Thoracic aorta (tissue), 2 donors: ENCODE results near the gene LAD1. TPM values are rescaled to one million over a fixed set of nuclear protein-coding genes. Genes with fewer than 3 reads are reported as not detected.

Source experiments
- ATAC-seq: fragments of 150-250 bp; one replicate; pipeline ENCODE4 v1.8.0; 2017; ENCODE audit warnings: low read depth; ENCODE audit not compliant: insufficient number of reproducible peaks, low FRiP score
- DNase-seq: peaks from one replicate; pipeline ENCODE4 v3.0.0-alpha.2; 2020; ENCODE audit warnings: low spot score
- H3K27ac ChIP-seq, 2 donors: fragments of 200-600 bp; sonication (generic); 1 replicate in 1 of 2; 2 replicates in 1 of 2; pipeline ENCODE4 v1.5.1; 2016; ENCODE audit warnings: mild to moderate bottlenecking in 2 of 2, moderate library complexity in 2 of 2
- H3K27me3 ChIP-seq: fragments of 200-600 bp; sonication (generic); replicated peaks from 2 replicates; pipeline ENCODE4 v1.6.0; 2016; ENCODE audit warnings: mild to moderate bottlenecking; ENCODE audit not compliant: insufficient read depth
- H3K36me3 ChIP-seq: fragments of 200-600 bp; sonication (generic); one replicate; pipeline ENCODE4 v1.5.1; 2016
- H3K4me1 ChIP-seq, 2 donors: fragments of 200-600 bp; sonication (generic); 1 replicate in 1 of 2; 2 replicates in 1 of 2; pipeline versions ENCODE4 v1.5.1 to v1.6.0; 2016; ENCODE audit warnings: low read depth in 2 of 2, mild to moderate bottlenecking in 1 of 2; ENCODE audit not compliant: control insufficient read depth in 1 of 2
- H3K4me3 ChIP-seq: fragments of 200-600 bp; sonication (generic); 2 replicates; pipeline ENCODE4 v1.5.1; 2016; ENCODE audit warnings: mild to moderate bottlenecking
- H3K9me3 ChIP-seq: fragments of 200-600 bp; sonication (generic); 2 replicates; pipeline ENCODE4 v1.5.1; 2016
- total RNA-seq, 2 donors: library from RNA; depleted of rRNA; stranded (reverse); fragments of >200 nt; gene quantifications; one replicate each; pipeline versions ENCODE4 v1.1.0 to v1.2.3, GENCODE V29; 2016
- TF ChIP-seq, protein P1 (sequence below): fragments of 200-600 bp; sonication (generic); IDR thresholded peaks from one replicate; pipeline ENCODE4 v1.5.1; 2019; ENCODE audit warnings: antibody characterized with exemption

LAD1 gene
- total RNA-seq, 2 donors from 2014 or later = 0.41 to 11.1 TPM

DNA sequence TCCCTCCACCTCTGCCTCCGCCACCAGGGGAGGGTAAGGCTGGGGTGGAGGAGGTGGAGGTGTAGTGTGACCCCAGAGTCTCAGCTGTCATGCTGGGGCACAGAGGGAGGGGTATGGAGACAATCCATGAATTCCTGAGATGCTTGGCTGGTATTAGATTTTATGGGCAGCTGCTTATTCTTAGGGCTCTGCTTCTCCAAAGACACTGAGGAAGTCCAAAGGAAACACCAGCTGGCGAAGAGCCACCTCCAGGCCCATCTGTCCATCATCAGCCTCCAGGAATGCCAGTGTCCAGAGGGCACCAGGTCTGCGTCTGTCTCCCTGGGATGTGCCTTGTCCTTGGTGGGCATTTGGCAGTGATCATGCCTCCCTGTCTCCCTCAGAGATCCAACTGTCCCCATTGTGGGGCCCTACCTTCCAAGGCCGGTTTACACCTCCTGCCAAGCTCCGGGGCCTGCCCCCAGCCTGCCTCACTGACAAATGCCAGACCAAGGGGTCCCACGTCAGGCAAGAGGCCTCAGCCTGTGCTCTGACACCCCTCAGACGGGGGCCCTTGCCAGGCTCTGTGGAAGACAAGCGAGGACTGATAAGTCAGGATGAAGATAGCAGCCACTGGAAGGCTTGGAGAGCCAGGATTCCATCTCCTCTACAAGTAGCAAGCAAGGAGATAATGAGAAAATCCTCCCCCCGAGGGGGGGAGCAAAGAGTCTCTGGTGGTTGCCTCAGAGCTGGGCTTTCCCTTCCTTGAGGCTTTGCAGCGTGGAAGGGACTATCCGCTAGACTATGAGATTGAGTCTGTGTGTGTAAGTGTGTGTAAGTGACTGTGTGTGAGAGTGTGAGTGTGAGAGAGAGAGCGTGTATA, 20.9 kb upstream of the LAD1 start:
- H3K9me3 ChIP-seq = no peaks in the 10 kb centered on the region
- H3K36me3 ChIP-seq = no peaks in the 10 kb centered on the region
- TF ChIP-seq, protein P1, sequence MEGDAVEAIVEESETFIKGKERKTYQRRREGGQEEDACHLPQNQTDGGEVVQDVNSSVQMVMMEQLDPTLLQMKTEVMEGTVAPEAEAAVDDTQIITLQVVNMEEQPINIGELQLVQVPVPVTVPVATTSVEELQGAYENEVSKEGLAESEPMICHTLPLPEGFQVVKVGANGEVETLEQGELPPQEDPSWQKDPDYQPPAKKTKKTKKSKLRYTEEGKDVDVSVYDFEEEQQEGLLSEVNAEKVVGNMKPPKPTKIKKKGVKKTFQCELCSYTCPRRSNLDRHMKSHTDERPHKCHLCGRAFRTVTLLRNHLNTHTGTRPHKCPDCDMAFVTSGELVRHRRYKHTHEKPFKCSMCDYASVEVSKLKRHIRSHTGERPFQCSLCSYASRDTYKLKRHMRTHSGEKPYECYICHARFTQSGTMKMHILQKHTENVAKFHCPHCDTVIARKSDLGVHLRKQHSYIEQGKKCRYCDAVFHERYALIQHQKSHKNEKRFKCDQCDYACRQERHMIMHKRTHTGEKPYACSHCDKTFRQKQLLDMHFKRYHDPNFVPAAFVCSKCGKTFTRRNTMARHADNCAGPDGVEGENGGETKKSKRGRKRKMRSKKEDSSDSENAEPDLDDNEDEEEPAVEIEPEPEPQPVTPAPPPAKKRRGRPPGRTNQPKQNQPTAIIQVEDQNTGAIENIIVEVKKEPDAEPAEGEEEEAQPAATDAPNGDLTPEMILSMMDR = no peak
- DNase-seq (no peak), ATAC-seq (no peak)
- H3K27ac ChIP-seq = no peak overlapping the region
- no peak overlapping the region for H3K4me3 ChIP-seq
- no peaks in the 10 kb centered on the region for H3K4me1 ChIP-seq
- no peaks in the 10 kb centered on the region for H3K27me3 ChIP-seq

DNA sequence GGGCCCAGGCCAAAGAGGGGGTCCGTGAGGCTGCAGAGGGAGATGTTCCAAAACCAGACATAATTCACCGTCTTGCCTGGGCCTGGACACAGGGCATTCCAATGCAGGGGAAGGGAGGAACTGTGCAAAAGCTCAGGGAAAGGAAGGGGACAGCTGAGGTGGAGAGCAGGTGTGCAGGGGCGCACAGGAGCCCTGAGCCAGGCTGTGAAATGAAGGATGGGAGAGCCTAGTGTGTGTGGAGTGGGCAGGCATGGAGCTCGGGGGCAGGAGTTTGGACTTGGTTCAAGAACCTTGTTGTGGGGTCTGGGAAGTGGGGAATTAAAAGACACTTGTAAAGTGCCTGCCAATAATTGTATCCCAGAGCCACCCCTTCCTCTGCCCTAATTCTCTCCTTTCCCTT, 20.1 kb upstream of the LAD1 start:
- H3K4me1 ChIP-seq = no peaks in the 10 kb centered on the region
- H3K36me3 ChIP-seq = no peaks in the 10 kb centered on the region
- H3K4me3 ChIP-seq = no peak overlapping the region
- TF ChIP-seq, protein P1 = no peak
- H3K27ac ChIP-seq = no peak overlapping the region
- ATAC-seq (no peak), DNase-seq (no peak)
- no peaks in the 10 kb centered on the region for H3K27me3 ChIP-seq
- H3K9me3 ChIP-seq = no peaks in the 10 kb centered on the region

DNA sequence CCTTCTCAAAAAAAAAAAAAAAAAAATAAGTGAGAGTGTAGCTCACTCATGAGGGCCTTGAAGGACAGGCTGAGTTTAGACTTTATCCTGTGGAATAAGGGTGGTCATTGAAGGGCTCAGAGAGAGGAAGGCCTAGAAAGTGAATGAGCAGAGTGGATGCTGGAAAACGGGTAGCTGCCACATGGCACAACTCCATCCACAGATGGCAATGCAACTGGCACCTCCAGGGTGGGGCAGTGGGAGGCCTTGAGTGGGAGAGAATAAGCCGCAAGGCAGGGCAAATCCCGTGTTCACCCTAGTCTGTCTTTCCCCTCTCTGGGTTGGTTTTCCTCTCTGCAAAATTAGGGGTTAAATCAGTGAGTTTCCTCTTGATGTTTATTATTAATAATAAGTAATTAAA, 19.3 kb upstream of the LAD1 start:
- Histone ChIP-seq H3K9me3 (no peaks in the 10 kb centered on the region), H3K4me1 (no peaks in the 10 kb centered on the region), H3K4me3 (no peak overlapping the region), H3K36me3 (no peaks in the 10 kb centered on the region), H3K27me3 (no peaks in the 10 kb centered on the region), H3K27ac (no peak overlapping the region)
- DNase-seq = no peak
- no peak for ATAC-seq
- TF ChIP-seq, protein P1 = no peak

DNA sequence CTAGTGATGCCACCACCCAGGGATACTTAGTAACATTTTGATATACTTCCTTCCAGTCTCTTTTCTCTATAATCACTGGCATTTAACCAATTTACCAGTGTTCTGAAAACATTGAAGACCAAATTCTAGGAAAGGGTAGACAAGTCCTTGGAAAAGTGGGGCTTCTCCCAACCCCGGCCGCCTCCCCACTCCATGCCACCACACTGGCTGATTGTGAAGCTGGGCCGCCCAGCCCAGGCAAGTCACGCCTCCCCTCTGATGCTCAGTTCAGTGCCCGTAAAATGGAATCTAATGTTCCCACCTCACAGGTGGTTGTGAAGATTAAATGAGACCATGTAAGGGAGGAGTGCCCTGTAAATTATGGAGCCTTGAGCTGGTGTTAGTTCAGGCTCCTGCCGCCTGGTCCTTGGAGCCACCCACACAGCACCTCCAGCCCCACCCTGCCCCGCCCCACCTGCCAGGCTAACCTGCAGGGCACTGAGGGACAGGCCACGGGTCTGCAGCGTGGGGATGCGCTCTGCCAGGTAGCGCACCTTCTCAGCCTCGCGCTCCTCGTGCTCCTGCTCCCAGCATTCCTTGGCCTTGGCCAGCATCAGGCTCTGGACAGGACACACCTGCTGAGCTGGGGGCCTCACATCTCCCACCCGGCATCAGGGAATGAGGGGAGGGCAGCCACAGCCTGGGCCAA, 15.1 kb upstream of the LAD1 start:
- ATAC-seq = no peak
- no peak for DNase-seq
- Histone ChIP-seq H3K36me3 (no peaks in the 10 kb centered on the region), H3K9me3 (no peaks in the 10 kb centered on the region), H3K4me3 (no peak overlapping the region), H3K4me1 (no peaks in the 10 kb centered on the region), H3K27ac (no peak overlapping the region), H3K27me3 (no peaks in the 10 kb centered on the region)
- TF ChIP-seq, protein P1 = no peak

DNA sequence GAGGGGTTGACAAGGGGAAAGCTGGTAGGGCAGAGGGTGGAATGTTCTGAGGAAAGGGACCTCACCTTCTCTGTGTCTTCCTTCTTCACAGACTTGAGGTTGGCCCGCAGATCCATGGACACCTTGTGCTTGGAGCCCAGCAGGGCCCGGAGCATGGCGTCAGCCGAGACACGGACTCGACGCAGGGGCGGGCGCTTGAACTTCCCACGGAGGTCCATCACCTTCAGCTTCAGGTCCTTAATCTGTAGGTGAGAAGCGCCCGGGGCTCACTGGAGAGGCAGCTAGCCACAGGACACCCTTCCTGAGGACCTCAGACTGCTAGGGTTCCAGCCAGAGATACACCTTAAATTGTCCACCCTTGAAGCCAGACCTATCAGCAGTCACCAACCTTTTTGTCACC, 12.2 kb upstream of the LAD1 start:
- no peak for DNase-seq
- Histone ChIP-seq H3K36me3 (no peaks in the 10 kb centered on the region), H3K27me3 (no peaks in the 10 kb centered on the region), H3K4me1 (no peaks in the 10 kb centered on the region), H3K27ac (no peak overlapping the region), H3K9me3 (no peaks in the 10 kb centered on the region), H3K4me3 (no peak overlapping the region)
- TF ChIP-seq, protein P1 = no peak
- no peak for ATAC-seq
